ENCODE results near the gene FBLN2. TPM values are rescaled to one million over a fixed set of nuclear protein-coding genes. Genes with fewer than 3 reads are reported as not detected.

The FBLN2 gene
- total and polyA plus RNA-seq, 2 donors: 12.2 to 15.3 TPM

- no peak for DNase-seq (ENCODE audit: low read depth in 6 of 9, low spot score in 9 of 9)
- WGBS: 88% methylated on average over 3 of the region's 3 CpGs
- no peak overlapping the region for H3K27ac ChIP-seq (ENCODE audit: low read depth in 1 of 2, low read length in 1 of 2)
- H3K36me3 ChIP-seq (ENCODE audit: control insufficient read depth in 2 of 2, insufficient read depth in 2 of 2, low read length in 1 of 2): no peaks in the 10 kb centered on the region
- no peaks in the 10 kb centered on the region for H3K27me3 ChIP-seq (ENCODE audit: control insufficient read depth in 2 of 2, insufficient read depth in 1 of 2, low read length in 1 of 2)
- H3K9me3 ChIP-seq (ENCODE audit: control insufficient read depth in 2 of 2, insufficient read depth in 1 of 2, low read length in 1 of 2): peaks cover 0 to under 1% of the 10 kb centered on the region in 2 donors
- no peak overlapping the region for H3K4me3 ChIP-seq (ENCODE audit: low read length in 2 of 2)
- peaks cover 3 to 6% of the 10 kb centered on the region in 2 donors for H3K4me1 ChIP-seq (ENCODE audit: control insufficient read depth in 2 of 2, insufficient read depth in 2 of 2, low read length in 2 of 2)
Observed at GRCh38 chr3:13587442-13587841, 38.5 kb downstream of the FBLN2 start.

- H3K4me3 ChIP-seq (ENCODE audit: low read length in 2 of 2): no peak overlapping the region
- no peaks in the 10 kb centered on the region for H3K36me3 ChIP-seq (ENCODE audit: control insufficient read depth in 2 of 2, insufficient read depth in 2 of 2, low read length in 1 of 2)
- H3K4me1 ChIP-seq (ENCODE audit: control insufficient read depth in 2 of 2, insufficient read depth in 2 of 2, low read length in 2 of 2): no peaks in the 10 kb centered on the region
- no peaks in the 10 kb centered on the region for H3K9me3 ChIP-seq (ENCODE audit: control insufficient read depth in 2 of 2, insufficient read depth in 1 of 2, low read length in 1 of 2)
- H3K27ac ChIP-seq (ENCODE audit: low read depth in 1 of 2, low read length in 1 of 2): no peak overlapping the region
- no peaks in the 10 kb centered on the region for H3K27me3 ChIP-seq (ENCODE audit: control insufficient read depth in 2 of 2, insufficient read depth in 1 of 2, low read length in 1 of 2)
- 95% methylated on average over 16 of the region's 16 CpGs for WGBS
- no peak for DNase-seq (ENCODE audit: low read depth in 6 of 9, low spot score in 9 of 9)
Observed at GRCh38 chr3:13588221-13588701, 39.3 kb downstream of the FBLN2 start.

GRCh38 chr3:13588993-13589392 is 40.1 kb downstream of the FBLN2 start:
- H3K27ac ChIP-seq (ENCODE audit: low read depth in 1 of 2, low read length in 1 of 2): no peak overlapping the region
- H3K4me3 ChIP-seq (ENCODE audit: low read length in 2 of 2): no peak overlapping the region
- no peaks in the 10 kb centered on the region for H3K4me1 ChIP-seq (ENCODE audit: control insufficient read depth in 2 of 2, insufficient read depth in 2 of 2, low read length in 2 of 2)
- H3K36me3 ChIP-seq (ENCODE audit: control insufficient read depth in 2 of 2, insufficient read depth in 2 of 2, low read length in 1 of 2): no peaks in the 10 kb centered on the region
- no peak for DNase-seq (ENCODE audit: low read depth in 6 of 9, low spot score in 9 of 9)
- no peaks in the 10 kb centered on the region for H3K9me3 ChIP-seq (ENCODE audit: control insufficient read depth in 2 of 2, insufficient read depth in 1 of 2, low read length in 1 of 2)
- no peaks in the 10 kb centered on the region for H3K27me3 ChIP-seq (ENCODE audit: control insufficient read depth in 2 of 2, insufficient read depth in 1 of 2, low read length in 1 of 2)
- 99% methylated on average over 4 of the region's 4 CpGs for WGBS

- WGBS: 97% methylated on average over 3 of the region's 3 CpGs
- Histone ChIP-seq H3K4me3 (ENCODE audit: low read length in 2 of 2) (no peak overlapping the region), H3K9me3 (ENCODE audit: control insufficient read depth in 2 of 2, insufficient read depth in 1 of 2, low read length in 1 of 2) (no peaks in the 10 kb centered on the region), H3K4me1 (ENCODE audit: control insufficient read depth in 2 of 2, insufficient read depth in 2 of 2, low read length in 2 of 2) (no peaks in the 10 kb centered on the region), H3K27me3 (ENCODE audit: control insufficient read depth in 2 of 2, insufficient read depth in 1 of 2, low read length in 1 of 2) (no peaks in the 10 kb centered on the region), H3K27ac (ENCODE audit: low read depth in 1 of 2, low read length in 1 of 2) (no peak overlapping the region), H3K36me3 (ENCODE audit: control insufficient read depth in 2 of 2, insufficient read depth in 2 of 2, low read length in 1 of 2) (no peaks in the 10 kb centered on the region)
- DNase-seq (ENCODE audit: low read depth in 6 of 9, low spot score in 9 of 9): no peak
Observed at GRCh38 chr3:13590841-13591520, 42.1 kb downstream of the FBLN2 start.

- Histone ChIP-seq H3K27me3 (ENCODE audit: control insufficient read depth in 2 of 2, insufficient read depth in 1 of 2, low read length in 1 of 2) (no peaks in the 10 kb centered on the region), H3K4me3 (ENCODE audit: low read length in 2 of 2) (no peak overlapping the region), H3K9me3 (ENCODE audit: control insufficient read depth in 2 of 2, insufficient read depth in 1 of 2, low read length in 1 of 2) (no peaks in the 10 kb centered on the region), H3K36me3 (ENCODE audit: control insufficient read depth in 2 of 2, insufficient read depth in 2 of 2, low read length in 1 of 2) (no peaks in the 10 kb centered on the region), H3K27ac (ENCODE audit: low read depth in 1 of 2, low read length in 1 of 2) (no peak overlapping the region), H3K4me1 (ENCODE audit: control insufficient read depth in 2 of 2, insufficient read depth in 2 of 2, low read length in 2 of 2) (no peaks in the 10 kb centered on the region)
- DNase-seq (ENCODE audit: low read depth in 6 of 9, low spot score in 9 of 9): no peak
- WGBS: 97% methylated on average over 10 of the region's 10 CpGs
Observed at GRCh38 chr3:13593615-13594014, 44.7 kb downstream of the FBLN2 start.

- Histone ChIP-seq H3K27ac (ENCODE audit: low read depth in 1 of 2, low read length in 1 of 2) (no peak overlapping the region), H3K36me3 (ENCODE audit: control insufficient read depth in 2 of 2, insufficient read depth in 2 of 2, low read length in 1 of 2) (no peaks in the 10 kb centered on the region), H3K9me3 (ENCODE audit: control insufficient read depth in 2 of 2, insufficient read depth in 1 of 2, low read length in 1 of 2) (no peaks in the 10 kb centered on the region), H3K4me3 (ENCODE audit: low read length in 2 of 2) (no peak overlapping the region), H3K27me3 (ENCODE audit: control insufficient read depth in 2 of 2, insufficient read depth in 1 of 2, low read length in 1 of 2) (no peaks in the 10 kb centered on the region), H3K4me1 (ENCODE audit: control insufficient read depth in 2 of 2, insufficient read depth in 2 of 2, low read length in 2 of 2) (no peaks in the 10 kb centered on the region)
- WGBS: 97% methylated on average over 8 of the region's 8 CpGs
- DNase-seq (ENCODE audit: low read depth in 6 of 9, low spot score in 9 of 9): no peak
Observed at GRCh38 chr3:13594146-13594545, 45.2 kb downstream of the FBLN2 start.

- Histone ChIP-seq H3K4me3 (ENCODE audit: low read length in 2 of 2) (no peak overlapping the region), H3K4me1 (ENCODE audit: control insufficient read depth in 2 of 2, insufficient read depth in 2 of 2, low read length in 2 of 2) (no peaks in the 10 kb centered on the region), H3K27ac (ENCODE audit: low read depth in 1 of 2, low read length in 1 of 2) (no peak overlapping the region), H3K9me3 (ENCODE audit: control insufficient read depth in 2 of 2, insufficient read depth in 1 of 2, low read length in 1 of 2) (no peaks in the 10 kb centered on the region), H3K27me3 (ENCODE audit: control insufficient read depth in 2 of 2, insufficient read depth in 1 of 2, low read length in 1 of 2) (no peaks in the 10 kb centered on the region), H3K36me3 (ENCODE audit: control insufficient read depth in 2 of 2, insufficient read depth in 2 of 2, low read length in 1 of 2) (no peaks in the 10 kb centered on the region)
- 89% methylated on average over 10 of the region's 10 CpGs for whole genome bisulfite sequencing
- DNase-seq (ENCODE audit: low read depth in 6 of 9, low spot score in 9 of 9): no peak
Observed at GRCh38 chr3:13594991-13595421, 46.1 kb downstream of the FBLN2 start.

GRCh38 chr3:13595485-13595884 is 46.6 kb downstream of the FBLN2 start:
- H3K27ac ChIP-seq (ENCODE audit: low read depth in 1 of 2, low read length in 1 of 2): no peak overlapping the region
- H3K9me3 ChIP-seq (ENCODE audit: control insufficient read depth in 2 of 2, insufficient read depth in 1 of 2, low read length in 1 of 2): no peaks in the 10 kb centered on the region
- H3K4me3 ChIP-seq (ENCODE audit: low read length in 2 of 2): no peak overlapping the region
- no peaks in the 10 kb centered on the region for H3K4me1 ChIP-seq (ENCODE audit: control insufficient read depth in 2 of 2, insufficient read depth in 2 of 2, low read length in 2 of 2)
- no peak for DNase-seq (ENCODE audit: low read depth in 6 of 9, low spot score in 9 of 9)
- WGBS: 98% methylated on average over 5 of the region's 5 CpGs
- H3K27me3 ChIP-seq (ENCODE audit: control insufficient read depth in 2 of 2, insufficient read depth in 1 of 2, low read length in 1 of 2): no peaks in the 10 kb centered on the region
- H3K36me3 ChIP-seq (ENCODE audit: control insufficient read depth in 2 of 2, insufficient read depth in 2 of 2, low read length in 1 of 2): no peaks in the 10 kb centered on the region

GRCh38 chr3:13596426-13597205 is 47.7 kb downstream of the FBLN2 start:
- WGBS: 94% methylated on average over 3 of the region's 3 CpGs

More at GRCh38 chr3:13596426-13597205, 47.7 kb downstream of the FBLN2 start:
- H3K4me3 ChIP-seq (ENCODE audit: low read length in 2 of 2): no peak overlapping the region
- no peaks in the 10 kb centered on the region for H3K4me1 ChIP-seq (ENCODE audit: control insufficient read depth in 2 of 2, insufficient read depth in 2 of 2, low read length in 2 of 2)
- H3K9me3 ChIP-seq (ENCODE audit: control insufficient read depth in 2 of 2, insufficient read depth in 1 of 2, low read length in 1 of 2): no peaks in the 10 kb centered on the region
- H3K27ac ChIP-seq (ENCODE audit: low read depth in 1 of 2, low read length in 1 of 2): no peak overlapping the region
- H3K27me3 ChIP-seq (ENCODE audit: control insufficient read depth in 2 of 2, insufficient read depth in 1 of 2, low read length in 1 of 2): no peaks in the 10 kb centered on the region
- no peaks in the 10 kb centered on the region for H3K36me3 ChIP-seq (ENCODE audit: control insufficient read depth in 2 of 2, insufficient read depth in 2 of 2, low read length in 1 of 2)
- DNase-seq (ENCODE audit: low read depth in 6 of 9, low spot score in 9 of 9): no peak
